Stimulated activated CD4-positive, alpha-beta T cell treated with anti-CD3 and anti-CD28 coated beads, Interleukin-4, amount 100 ng/mL, for 1 hour (primary cell): Measurements from ENCODE around the gene C1orf159.
"Not testable (repeated sequence)": the region's sequence is repeated elsewhere in the genome, so short reads cannot be mapped to it uniquely, and the experiment has no call there.

ENCODE experiments used
- DNase-seq: peaks from one replicate; pipeline ENCODE4 v3.0.0-alpha.2; 2020

The C1orf159 gene

GRCh38 chr1:1148569-1148968, 32.7 kb upstream of the C1orf159 start:
- no peak for DNase-seq

DNA sequence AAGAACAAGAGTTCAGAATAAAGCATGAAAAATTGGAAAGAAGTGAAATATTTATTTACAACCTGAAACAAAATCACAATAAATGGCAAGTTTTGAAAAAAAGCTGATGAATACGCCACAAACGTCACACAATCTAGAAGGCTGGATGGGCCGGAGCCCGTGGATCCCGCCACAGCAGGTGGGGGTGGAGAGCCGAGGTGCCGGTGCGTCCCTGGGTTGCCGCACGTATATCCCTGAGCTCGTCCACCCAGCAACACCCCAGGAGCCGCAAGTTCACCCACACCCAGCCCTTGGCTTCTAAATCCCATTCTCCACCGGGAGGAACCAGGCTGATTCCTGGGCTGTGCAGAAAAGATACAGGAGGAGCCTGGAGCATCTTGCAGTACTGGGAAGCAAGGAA, 32.2 kb upstream of the C1orf159 start:
- no peak for DNase-seq

DNA sequence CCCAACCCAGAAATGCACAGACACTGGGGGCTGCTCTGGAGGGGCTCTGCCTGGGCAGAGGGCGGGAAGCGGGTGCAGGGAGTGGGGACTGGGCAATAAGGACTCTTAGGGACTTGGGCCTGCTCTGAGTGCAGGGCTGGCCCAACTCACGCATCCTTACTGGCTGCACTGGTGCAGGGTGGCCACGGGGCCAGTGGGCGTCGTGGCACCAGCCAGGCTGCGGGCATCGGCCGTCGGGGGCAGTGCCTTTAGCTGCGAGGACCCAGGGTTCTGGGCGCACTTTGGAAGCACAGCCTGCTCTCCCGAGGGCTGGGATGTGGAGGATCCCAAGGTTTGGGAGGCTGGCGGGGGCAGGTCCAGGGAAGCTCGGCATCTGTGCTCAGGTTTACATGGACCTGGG, 30.7 kb upstream of the C1orf159 start:
- no peak for DNase-seq

DNA sequence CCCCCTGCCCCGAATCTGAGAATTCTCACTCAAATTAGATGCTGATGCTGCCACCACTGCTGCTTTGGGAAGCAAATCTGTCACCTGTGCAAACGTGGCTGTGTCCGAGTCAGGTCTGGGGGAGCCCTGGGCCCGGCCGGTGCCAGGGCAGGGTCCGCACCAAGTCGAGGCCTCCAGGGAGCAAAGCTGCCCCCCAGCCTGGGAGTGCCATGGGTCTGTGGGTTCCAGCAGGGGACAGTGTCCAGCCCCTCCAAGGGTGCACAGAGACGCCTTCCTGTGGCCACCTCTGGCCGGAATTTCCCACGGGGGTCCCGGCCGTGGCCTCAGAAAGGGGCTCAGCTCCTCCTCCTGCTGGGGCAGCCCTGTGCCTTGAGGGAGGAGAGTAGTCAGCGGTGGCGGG, 30.1 kb upstream of the C1orf159 start:
- DNase-seq: no peak

DNA sequence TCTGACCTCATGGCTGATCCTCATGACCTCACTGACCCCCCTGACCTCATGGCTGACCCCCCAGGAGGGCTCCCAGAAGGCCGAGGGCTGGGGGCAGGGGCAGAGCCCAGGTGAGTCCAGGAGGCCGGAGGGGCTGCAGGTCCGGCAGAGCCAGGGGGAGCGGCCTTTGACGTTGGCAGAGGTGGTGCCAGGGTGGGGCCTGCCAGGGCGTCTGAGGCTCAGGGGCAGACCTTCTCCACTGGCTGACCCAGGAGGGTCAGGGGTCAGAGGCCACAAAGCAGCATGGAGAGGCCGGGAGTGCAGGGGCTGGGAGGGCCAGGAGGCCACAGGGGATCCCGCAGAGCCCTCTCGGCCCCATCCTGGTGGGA, 29.6 kb upstream of the C1orf159 start:
- no peak for DNase-seq

DNA sequence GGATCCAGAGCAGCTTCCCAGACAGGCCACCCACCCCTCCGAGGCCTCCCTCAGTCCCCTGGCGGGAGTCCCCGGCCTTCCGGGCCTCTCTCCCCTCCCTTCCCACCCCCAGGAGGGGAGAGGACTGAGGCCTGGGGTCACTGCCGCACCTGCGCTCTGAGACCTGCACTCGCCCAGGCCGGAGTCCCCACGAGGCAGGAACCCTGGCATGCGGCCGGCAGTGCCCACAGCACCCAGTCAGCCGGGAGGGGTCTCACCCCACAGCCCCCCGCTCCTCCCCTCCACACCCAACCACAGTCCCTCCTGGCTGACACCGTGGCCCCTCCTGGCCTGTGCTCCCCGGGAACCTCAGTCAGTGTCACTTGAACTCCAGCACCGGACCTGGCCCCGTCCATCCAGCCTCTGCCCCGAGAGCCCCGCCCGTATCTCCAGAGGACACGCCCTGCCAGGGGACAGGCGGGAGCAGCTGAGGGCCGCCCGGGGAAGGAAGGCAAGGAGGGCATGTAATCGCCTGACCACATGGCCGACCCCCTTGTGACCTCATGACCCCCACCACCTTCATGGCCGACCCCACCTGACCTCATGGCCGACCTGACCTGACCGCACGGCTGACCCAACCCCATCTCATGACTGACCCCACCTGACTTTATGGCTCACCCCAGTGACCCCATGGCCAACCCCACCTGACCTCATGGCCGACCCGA, 29.1 kb upstream of the C1orf159 start:
- DNase-seq: no peak

DNA sequence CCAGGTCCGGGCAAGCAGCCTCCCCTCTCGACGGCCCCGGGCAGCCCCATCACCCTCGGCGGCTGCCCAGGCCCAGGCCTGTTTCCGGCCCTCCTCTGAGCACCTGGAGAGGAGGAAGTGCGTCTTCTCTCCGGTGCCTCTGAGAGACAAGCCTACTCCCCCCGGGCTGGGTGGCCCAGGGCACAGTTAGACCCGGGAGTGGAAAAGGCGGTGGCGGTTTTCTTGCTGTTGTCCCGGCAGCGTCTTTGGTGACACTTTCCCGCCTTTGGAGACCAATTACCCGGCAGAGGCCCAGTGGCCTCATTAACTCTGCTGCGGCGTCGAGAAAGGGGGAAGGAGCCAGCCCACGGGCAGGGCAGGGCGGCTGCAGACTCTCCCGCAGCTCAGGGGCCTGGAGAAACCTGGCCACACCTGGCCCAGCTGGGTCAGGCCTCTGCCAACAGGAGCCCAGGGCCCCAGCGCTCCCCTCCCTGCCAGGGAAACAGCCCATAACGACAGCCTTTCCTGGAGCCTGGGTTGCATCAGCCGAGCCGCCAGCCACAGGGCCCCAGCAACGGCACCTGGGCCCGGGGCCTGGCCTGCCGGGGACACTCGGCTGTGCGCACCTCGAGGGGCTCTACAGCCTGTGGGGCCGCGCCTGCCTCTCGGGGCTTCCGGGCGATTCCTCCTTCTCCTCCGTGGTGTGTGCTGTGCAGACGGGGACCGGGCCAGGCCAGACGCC, 28.4 kb upstream of the C1orf159 start:
- peak; percentile 46 for DNase-seq

DNA sequence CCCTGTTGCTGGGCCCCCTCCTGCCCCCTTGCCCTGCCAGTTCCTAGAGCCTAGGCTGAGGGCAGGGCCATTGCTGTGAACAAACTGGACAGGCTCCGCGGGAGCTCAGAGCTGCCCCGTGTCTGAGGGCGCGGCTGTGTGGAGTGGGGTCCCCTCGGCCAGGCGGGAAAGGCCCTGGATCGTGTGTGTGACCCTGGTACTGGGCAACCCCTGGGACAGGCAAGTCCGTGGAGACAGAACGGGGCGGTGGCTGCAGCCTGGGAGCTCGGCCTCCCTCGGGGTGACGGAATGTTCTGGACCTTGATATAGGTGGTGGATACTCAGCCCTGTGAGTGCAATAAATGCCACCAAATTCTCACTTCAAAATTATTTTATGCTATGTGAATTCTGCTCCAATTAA, 27.7 kb upstream of the C1orf159 start:
- DNase-seq: no peak

- DNase-seq: no peak
Measured at GRCh38 chr1:1142844-1143243, 27.0 kb upstream of the C1orf159 start.

DNA sequence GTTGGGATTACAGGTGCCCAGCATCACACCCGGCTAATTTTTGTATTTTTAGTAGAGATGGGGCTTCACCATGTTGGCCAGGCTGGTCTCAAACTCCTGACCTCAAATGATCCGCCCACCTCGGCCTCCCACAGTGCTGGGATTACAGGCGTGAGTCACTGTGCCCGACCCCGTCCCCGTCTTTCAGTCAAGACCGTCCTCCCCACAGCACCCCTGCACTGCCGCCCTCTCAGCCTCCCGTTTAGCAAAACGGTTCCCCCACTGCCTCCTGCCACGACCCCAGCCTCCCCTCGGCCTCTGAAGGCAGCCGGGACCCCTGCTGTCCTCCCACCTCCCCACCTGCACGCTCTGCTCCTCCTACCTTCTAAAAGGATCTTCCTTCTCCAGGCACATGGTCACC, 26.5 kb upstream of the C1orf159 start:
- not testable (repeated sequence) for DNase-seq

DNA sequence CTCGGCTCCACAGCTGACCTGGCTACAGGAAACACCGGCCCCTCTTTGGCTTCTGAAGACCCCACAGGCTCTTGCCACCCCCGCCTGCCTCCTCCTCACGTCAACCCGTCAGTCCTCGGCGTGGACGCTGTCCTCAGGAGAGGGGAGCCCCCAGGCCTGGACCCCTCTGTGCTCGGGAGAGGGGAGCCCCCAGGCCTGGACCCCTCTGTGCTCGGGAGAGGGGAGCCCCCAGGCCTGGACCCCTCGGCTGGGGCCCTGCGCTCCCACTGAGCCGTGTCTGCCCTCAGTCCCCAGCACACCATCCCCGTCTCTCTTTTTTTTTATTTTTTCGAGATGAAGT, 26.0 kb upstream of the C1orf159 start:
- DNase-seq: no peak

GRCh38 chr1:1141244-1141910, 25.5 kb upstream of the C1orf159 start:
- no peak for DNase-seq

DNA sequence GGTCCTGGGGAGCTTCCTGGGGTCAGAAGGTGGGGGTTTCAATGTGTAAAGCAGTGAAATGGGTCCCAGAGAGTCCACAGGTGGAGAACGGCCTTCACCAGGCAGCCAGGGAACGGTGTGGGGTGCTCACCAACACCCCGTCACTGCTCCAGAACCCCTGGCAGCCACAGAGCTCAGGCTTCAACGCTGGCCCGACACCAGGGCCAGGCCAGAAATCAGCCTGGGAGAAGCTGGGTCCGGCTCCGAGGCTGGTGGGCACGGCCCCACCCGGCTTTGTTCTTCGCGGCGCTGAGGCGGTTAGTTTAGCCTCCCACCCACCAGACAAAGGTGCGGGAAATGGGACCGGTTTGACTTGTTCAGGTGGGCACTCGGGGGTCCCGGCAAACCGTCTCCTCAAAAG, 24.8 kb upstream of the C1orf159 start:
- no peak for DNase-seq

DNA sequence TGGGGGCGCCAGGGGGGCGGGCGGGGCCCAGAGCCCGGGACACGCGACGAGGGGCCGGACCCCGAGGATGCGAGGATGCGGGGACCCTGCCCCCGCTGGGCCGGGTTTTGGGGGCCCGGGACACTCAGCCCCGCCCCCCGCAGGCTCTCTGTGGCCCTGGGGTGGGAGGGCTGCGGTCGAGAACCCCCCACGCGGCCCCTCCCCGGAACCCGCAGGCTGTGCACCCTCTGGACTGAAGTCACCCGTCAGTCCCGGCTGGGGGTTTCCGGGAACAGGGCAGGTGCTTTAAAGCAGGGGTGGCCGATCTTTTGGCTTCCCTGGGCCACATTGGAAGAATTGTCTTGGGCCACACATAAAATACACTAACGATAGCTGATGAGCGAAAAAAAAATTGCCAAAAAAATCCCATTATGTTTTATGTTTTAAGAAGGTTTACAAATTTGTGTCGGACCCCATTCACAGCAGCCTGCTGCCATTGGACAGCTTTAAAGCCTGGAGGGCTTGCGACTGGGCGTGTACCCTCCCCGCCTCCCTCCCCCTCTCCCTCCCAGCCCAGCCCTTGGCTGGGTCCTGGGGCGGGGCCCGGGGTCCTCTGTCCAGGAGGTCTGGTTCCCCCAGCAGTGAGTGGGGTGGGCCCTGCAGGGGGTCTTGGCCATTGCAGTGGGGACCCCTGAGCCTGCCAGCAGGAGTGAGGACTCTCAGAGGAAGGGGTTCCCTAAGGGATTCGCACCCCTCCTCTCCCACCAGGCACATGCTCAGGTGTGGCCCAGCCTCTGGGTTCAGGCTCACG, 21.6 kb upstream of the C1orf159 start:
- peak; percentile 76 for DNase-seq

DNA sequence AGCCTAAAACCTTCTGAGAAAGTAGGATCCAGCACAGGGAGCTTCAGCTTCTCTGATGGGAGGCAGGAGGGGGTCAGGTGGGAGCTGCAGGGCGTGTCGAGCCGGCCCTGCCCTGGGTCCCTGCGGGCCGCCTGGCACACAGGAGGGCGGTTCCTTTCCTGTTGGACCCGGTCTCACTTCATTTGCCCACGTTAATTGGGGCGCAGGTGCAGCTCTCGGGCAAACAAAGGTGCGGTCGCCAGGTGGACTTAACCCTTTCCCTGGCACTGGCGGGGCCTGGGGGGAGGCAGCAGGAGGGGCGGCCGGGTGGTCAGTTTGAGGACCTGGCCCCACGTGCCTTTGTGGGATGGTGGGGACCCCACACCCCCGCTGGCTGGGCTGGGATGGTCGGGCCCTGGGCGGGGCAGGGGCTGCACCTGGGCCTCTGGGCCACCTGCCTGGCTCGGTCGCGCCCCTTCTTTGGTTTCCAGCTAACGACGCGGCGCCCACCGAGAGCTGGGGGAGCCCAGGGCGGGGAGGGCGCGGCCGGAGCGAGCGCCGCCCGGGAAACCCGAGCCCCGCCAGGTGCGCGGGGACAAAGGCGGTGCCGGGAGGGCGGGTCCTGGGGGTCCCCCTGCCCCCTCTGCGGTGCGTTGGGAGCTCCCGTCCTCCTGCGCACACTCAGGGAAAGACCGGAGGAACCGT, 20.8 kb upstream of the C1orf159 start:
- DNase-seq: peak; percentile 22

GRCh38 chr1:1135339-1136136, 19.6 kb upstream of the C1orf159 start:
- DNase-seq: no peak

GRCh38 chr1:1134300-1134970, 18.5 kb upstream of the C1orf159 start:
- no peak for DNase-seq

GRCh38 chr1:1132956-1133750, 17.3 kb upstream of the C1orf159 start:
- DNase-seq: no peak

- no peak for DNase-seq
Measured at GRCh38 chr1:1132042-1132950, 16.4 kb upstream of the C1orf159 start.
